Upper lobe of left lung (tissue), 6 donors: ENCODE measurements around the gene MAGI2. TPM values are rescaled to one million over a fixed set of nuclear protein-coding genes. Genes with fewer than 3 reads are reported as not detected.
A peak's percentile ranks its signal among the peaks of the same experiment; 100 is the strongest.

Experiments used
- ATAC-seq, 2 donors: fragments of 200-7000 bp; cut with Tn5 transposase; one replicate each; pipeline ENCODE4 v1.9.1; 2022; ENCODE audit warnings: mild to moderate bottlenecking in 2 of 2, moderate library complexity in 2 of 2; ENCODE audit not compliant: low FRiP score in 2 of 2
- DNase-seq, 2 donors: peaks; one replicate each; pipeline ENCODE4 v3.0.0-alpha.2; 2019 to 2020
- H3K27ac ChIP-seq, 4 donors: fragments of 200-600 bp; sonication (generic); one replicate each; pipeline ENCODE4 v1.5.1; 2016 to 2019
- H3K27me3 ChIP-seq, 4 donors: fragments of 200-600 bp; sonication (generic); one replicate each; pipeline ENCODE4 v1.5.1; 2017 to 2019
- H3K36me3 ChIP-seq, 4 donors: fragments of 200-600 bp; sonication (generic); one replicate each; pipeline ENCODE4 v1.5.1; 2016 to 2019
- H3K4me1 ChIP-seq, 4 donors: fragments of 200-600 bp; sonication (generic); one replicate each; pipeline ENCODE4 v1.5.1; 2018 to 2019
- H3K4me3 ChIP-seq, 4 donors: fragments of 200-600 bp; sonication (generic); one replicate each; pipeline ENCODE4 v1.5.1; 2017 to 2019; ENCODE audit warnings: mild to moderate bottlenecking in 2 of 4, moderate library complexity in 1 of 4
- H3K9me3 ChIP-seq, 4 donors: fragments of 200-600 bp; sonication (generic); one replicate each; pipeline ENCODE4 v1.5.1; 2018 to 2019
- CTCF ChIP-seq, 6 experiments: fragments of 450-650 bp in 4 of 6; fragments of 200-600 bp in 2 of 6; sonication (generic) in 2 of 6; IDR thresholded peaks; one replicate each; pipeline ENCODE4 v1.5.1; 2016 to 2019; ENCODE audit warnings: antibody characterized with exemption in 6 of 6
- EP300 ChIP-seq, 4 donors: sonication (generic); formaldehyde crosslinking; IDR thresholded peaks; one replicate each; pipeline ENCODE4 v1.5.1; 2017; ENCODE audit warnings: antibody characterized with exemption in 4 of 4, control low read depth in 2 of 4
- POLR2A ChIP-seq, 4 donors: fragments of 450-650 bp; IDR thresholded peaks; one replicate each; pipeline ENCODE4 v1.5.1; 2016 to 2017; ENCODE audit warnings: antibody characterized with exemption in 4 of 4, mild to moderate bottlenecking in 2 of 4
- POLR2AphosphoS5 ChIP-seq, 2 donors: sonication (generic); formaldehyde crosslinking; IDR thresholded peaks; one replicate each; pipeline ENCODE4 v1.5.1; 2017; ENCODE audit warnings: antibody characterized with exemption in 2 of 2
- WGBS, 2 donors: methylation state at CpG; one replicate each; pipeline ENCODE4 v1.1.5; 2017 to 2018; 5-methylcytosine and 5-hydroxymethylcytosine counted together
- total RNA-seq, 6 donors: library from RNA; depleted of rRNA in 4 of 6; stranded (reverse); fragments of >200 nt in 4 of 6; gene quantifications; one replicate each; pipeline versions ENCODE4 v1.1.0 to v1.2.1, GENCODE V29; 2016 to 2021
- donor health status: DM: no; HTN: no; CAD: no; lungs with moderate emphysema.
- donor health status: DM: no; HTN: yes; CAD: no; lungs with severe emphysema.

MAGI2 gene
- total RNA-seq, 6 donors from 2014 or later, result 7.9 to 84.9 (median 11.8) TPM

GRCh38 chr7:78438433-78438832 is 1015.0 kb downstream of the MAGI2 start:
- H3K27ac ChIP-seq, result no peak overlapping the region
- no peaks in the 10 kb centered on the region for H3K27me3 ChIP-seq
- TF ChIP-seq POLR2AphosphoS5 (IDR thresholded peaks at IDR 0.05), result no peak
- TF ChIP-seq EP300 (IDR thresholded peaks at IDR 0.05), result no peak
- no peak for TF ChIP-seq POLR2A (IDR thresholded peaks at IDR 0.05)
- TF ChIP-seq CTCF (IDR thresholded peaks at IDR 0.05), result no peak
- H3K9me3 ChIP-seq, result no peaks in the 10 kb centered on the region
- peaks cover 0 to 6% (median 0%) of the 10 kb centered on the region in 4 donors for H3K4me1 ChIP-seq
- DNase-seq (no peak), ATAC-seq (no peak)
- no peak overlapping the region for H3K4me3 ChIP-seq
- no peaks in the 10 kb centered on the region for H3K36me3 ChIP-seq
- WGBS, 2 donors, result 89 to 91% methylated on average over 7 of the region's 7 CpGs

DNA sequence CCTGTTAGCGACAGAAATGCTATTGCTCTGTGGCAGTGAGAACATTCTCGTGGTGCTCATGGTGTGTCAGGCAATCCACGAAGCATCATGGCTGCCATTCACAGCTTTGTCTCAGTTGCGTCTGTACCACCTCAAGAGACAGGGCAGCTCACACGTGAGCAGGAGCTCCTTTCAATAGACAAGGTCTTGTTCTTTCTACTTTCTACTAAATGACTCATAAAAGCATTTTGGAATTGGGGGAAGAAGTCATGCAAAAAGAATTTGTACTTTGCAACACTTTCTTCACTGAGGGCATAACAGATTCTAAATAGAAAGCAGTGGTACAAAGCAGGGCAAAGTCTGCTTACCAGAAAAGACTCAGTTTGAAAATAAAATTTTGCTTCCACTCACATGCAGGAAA is 1016.3 kb downstream of the MAGI2 start:
- Histone ChIP-seq H3K9me3 (no peaks in the 10 kb centered on the region), H3K4me1 (peaks cover 0 to 6% (median 0%) of the 10 kb centered on the region in 4 donors), H3K36me3 (no peaks in the 10 kb centered on the region), H3K4me3 (no peak overlapping the region), H3K27me3 (no peaks in the 10 kb centered on the region), H3K27ac (peak overlapping the region in 1 of 4 donors; percentile 9)
- TF ChIP-seq POLR2AphosphoS5 (IDR thresholded peaks at IDR 0.05) (no peak), EP300 (IDR thresholded peaks at IDR 0.05) (no peak), POLR2A (IDR thresholded peaks at IDR 0.05) (no peak), CTCF (IDR thresholded peaks at IDR 0.05) (no peak)
- WGBS, 2 donors, result 73 to 74% methylated on average over 5 of the region's 5 CpGs
- DNase-seq (no peak), ATAC-seq (no peak)

DNA sequence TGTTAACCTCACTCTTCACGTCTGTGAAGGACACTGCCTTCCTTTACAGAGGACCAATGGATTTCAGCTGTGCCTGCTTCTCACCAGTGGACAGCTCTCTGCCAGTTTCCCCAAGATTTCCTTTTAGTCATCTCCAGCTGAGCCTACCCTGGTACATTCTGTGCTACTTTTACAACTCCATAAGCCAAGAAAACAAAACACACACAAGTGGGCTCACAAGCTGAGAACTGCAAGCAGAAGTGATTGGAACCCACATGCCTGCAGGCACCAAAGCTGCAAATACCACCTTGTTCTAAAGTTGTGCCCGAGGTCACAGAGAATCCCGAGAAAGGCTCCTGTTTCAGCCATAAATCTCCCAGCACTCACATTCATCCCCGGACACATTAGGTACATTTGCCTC is 1018.1 kb downstream of the MAGI2 start:
- Histone ChIP-seq H3K36me3 (no peaks in the 10 kb centered on the region), H3K4me3 (no peak overlapping the region), H3K27ac (no peak overlapping the region), H3K4me1 (peaks cover 0 to 6% (median 0%) of the 10 kb centered on the region in 4 donors), H3K27me3 (no peaks in the 10 kb centered on the region), H3K9me3 (no peaks in the 10 kb centered on the region)
- no peak for ATAC-seq
- 83 to 91% methylated on average over 4 of the region's 4 CpGs for WGBS, 2 donors
- TF ChIP-seq POLR2A (IDR thresholded peaks at IDR 0.05) (no peak), POLR2AphosphoS5 (IDR thresholded peaks at IDR 0.05) (no peak), CTCF (IDR thresholded peaks at IDR 0.05) (no peak), EP300 (IDR thresholded peaks at IDR 0.05) (no peak)
- DNase-seq, result peak in 1 of 2 donors; percentile 22

DNA sequence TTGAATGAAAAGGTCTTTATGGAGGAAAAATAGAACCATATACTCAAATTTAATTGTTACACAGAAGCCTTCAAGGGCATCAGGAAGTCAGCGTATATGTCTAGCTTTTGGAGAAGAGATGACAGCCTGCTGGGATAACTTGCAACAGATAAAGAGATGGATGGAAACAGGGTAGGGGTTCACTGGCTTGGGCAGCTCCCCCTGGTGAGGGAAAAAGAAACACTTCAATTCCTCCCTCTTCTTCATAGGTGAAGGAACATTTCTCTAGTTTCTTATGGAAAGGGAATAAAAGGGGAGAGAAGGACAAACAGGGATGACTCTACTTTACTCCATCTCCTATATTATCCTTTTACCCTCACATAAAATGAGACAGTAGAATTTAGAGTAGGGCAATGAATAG is 1019.2 kb downstream of the MAGI2 start:
- TF ChIP-seq CTCF (IDR thresholded peaks at IDR 0.05) (no peak), POLR2AphosphoS5 (IDR thresholded peaks at IDR 0.05) (no peak), POLR2A (IDR thresholded peaks at IDR 0.05) (no peak), EP300 (IDR thresholded peaks at IDR 0.05) (no peak)

GRCh38 chr7:78433421-78433820 is 1020.0 kb downstream of the MAGI2 start:
- peaks cover 0 to 6% (median 0%) of the 10 kb centered on the region in 4 donors for H3K4me1 ChIP-seq
- no peaks in the 10 kb centered on the region for H3K27me3 ChIP-seq
- no peak overlapping the region for H3K27ac ChIP-seq
- WGBS, 2 donors, result 82 to 86% methylated on average over 3 of the region's 3 CpGs
- no peak for ATAC-seq
- no peaks in the 10 kb centered on the region for H3K9me3 ChIP-seq
- no peak overlapping the region for H3K4me3 ChIP-seq
- TF ChIP-seq CTCF (IDR thresholded peaks at IDR 0.05), result no peak
- no peak for TF ChIP-seq POLR2AphosphoS5 (IDR thresholded peaks at IDR 0.05)
- no peak for TF ChIP-seq POLR2A (IDR thresholded peaks at IDR 0.05)
- TF ChIP-seq EP300 (IDR thresholded peaks at IDR 0.05), result no peak
- no peak for DNase-seq
- no peaks in the 10 kb centered on the region for H3K36me3 ChIP-seq

More for the DNA sequence above, 1019.2 kb downstream of the MAGI2 start:
- Histone ChIP-seq H3K27ac (no peak overlapping the region), H3K4me1 (peaks cover 0 to 6% (median 0%) of the 10 kb centered on the region in 4 donors), H3K9me3 (no peaks in the 10 kb centered on the region), H3K4me3 (no peak overlapping the region), H3K36me3 (no peaks in the 10 kb centered on the region), H3K27me3 (no peaks in the 10 kb centered on the region)
- DNase-seq (no peak), ATAC-seq (no peak)
- WGBS, 2 donors, result 95 to 100% methylated on average over 1 of the region's 1 CpG
